ENCODE measurements around the gene KDM2B.
"Not testable (repeated sequence)": the region's sequence is repeated elsewhere in the genome, so short reads cannot be mapped to it uniquely, and the experiment has no call there.

Gene KDM2B

DNA sequence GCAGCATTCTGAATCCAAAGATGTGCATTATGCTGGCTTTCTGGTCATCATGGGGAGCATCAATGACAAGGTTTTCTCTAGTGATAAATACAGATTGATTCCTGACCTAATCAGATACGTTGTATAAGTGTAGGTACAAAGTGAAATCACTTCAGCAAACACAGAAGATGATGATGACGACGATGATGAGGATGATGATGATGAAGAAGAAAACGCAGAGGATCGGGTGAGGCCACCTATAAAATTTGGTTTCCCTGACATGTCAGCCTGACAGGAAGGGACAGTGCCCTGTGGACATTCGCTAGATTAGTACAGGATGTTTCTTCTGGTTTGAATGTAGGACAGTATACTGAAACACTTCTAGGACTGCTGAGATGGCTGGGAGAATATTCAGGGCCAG, 160.7 kb downstream of the KDM2B start:
- no peak for DNase-seq

GRCh38 chr12:121417847-121418246, 163.0 kb downstream of the KDM2B start:
- DNase-seq = no peak

GRCh38 chr12:121413917-121414316, 166.9 kb downstream of the KDM2B start:
- DNase-seq = no peak

- DNase-seq = no peak
Observed at GRCh38 chr12:121405211-121405610, 175.6 kb downstream of the KDM2B start.

DNA sequence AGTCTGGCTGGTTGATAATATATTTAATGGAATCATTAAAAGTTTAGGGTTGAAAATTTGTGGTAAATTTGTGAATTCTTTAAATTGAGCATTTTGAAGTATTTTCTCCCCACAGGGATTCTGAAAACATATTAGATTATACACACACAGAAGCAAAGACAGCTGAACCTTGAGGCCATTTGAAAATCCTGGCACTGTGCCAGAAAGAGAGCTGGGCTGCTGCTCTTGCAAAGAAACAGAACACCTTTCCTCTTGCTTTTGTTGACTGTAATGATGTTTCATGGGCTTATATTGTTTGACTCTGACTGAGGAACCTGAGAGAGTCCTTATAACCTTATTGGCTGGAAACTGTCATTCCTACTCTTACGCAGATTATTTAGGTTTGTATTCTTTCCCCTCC, 176.1 kb downstream of the KDM2B start:
- peak; percentile 38 for DNase-seq

GRCh38 chr12:121403721-121404120, 177.1 kb downstream of the KDM2B start:
- no peak for DNase-seq

- peak; percentile 20 for DNase-seq
Observed at GRCh38 chr12:121400332-121401139, 180.3 kb downstream of the KDM2B start.

DNA sequence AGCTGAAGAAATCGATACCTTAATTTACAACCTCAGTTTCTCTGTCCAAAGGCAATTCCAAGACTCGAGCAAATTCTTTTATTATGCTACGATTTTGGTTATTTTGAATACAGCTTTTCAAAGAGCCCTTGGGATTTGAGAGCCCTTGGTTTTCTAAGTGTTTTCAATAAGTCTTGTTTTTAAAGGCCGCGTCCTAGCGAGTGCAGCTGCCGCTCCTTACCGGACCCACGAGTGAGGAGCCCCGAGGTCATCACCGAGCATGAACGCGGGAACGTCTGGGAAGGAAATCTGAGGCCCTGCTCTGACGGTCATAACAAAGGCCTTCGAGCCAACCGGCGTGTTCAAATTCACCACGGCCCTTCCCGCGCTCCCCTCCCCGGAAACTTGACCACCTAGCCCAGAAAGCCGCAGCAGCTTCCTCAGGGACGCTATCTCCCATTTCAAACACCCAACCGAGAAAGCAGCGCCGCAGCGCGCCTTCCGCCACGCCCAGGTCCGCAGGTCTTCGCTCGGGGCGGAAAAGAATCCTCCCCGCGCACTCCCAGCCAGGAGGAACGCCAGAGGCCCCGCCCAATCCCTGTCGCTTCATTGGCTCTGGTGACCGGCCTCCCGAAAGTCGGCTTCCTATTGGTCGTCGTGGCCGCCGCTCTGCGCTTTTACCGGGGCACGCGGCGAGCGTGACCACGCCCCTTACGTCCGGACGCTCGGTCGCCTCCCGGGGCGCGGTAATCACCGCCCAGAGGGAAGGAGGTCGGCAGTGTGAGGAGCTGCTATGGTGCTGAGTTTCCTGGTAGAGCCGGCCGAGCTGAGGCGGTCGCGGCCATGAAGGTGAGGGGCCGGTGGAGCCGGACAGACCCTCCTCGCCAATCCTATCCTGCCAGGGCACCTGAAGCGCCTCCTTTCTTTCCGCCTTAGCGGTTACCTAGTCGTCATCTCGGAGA, 181.2 kb downstream of the KDM2B start, which contains the start of gene RNF34:
RNF34 (plus strand) TSS at position 728 of the 941 bp plus-strand sequence; CDS start at position 823, 95 bp downstream.
- peak; percentile 96 for DNase-seq

DNA sequence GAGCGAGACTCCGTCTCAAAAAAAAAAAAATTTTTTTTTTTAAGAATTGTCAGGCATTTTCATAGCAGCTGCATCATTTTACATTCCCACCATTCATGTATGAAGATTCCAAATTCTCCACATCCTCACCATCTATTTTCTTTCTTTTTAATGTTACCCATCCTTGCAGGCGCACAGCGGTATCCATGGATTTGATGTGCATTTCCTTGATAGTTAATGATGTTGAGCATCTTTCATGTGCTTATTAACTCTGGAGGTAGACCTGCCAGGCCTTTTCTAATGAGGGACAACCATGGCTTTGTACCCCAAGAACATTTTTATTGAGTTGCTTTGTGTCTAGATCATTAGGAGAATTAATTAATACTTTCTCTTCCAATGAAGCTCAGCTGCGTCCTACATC, 182.5 kb downstream of the KDM2B start:
- no peak for DNase-seq

GRCh38 chr12:121397521-121397920, 183.3 kb downstream of the KDM2B start:
- no peak for DNase-seq

DNA sequence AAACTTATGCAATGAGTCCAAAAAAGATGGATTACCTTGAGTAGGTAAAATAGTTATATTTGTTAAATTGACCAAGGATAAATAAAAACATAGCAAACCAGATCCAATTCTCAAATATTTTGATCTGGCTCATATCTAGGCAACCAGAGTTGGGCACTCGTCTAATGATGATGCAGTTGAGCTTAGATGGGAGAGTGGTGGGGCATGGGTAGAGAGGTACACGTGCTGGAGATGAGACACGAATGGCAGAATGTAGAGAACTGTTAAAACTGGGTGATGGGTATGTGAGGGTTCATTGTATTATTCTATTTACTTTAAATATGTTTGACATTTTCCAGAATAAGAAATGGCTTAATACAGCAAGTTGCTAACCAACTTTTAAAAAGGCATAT, 188.5 kb downstream of the KDM2B start:
- DNase-seq = no peak

GRCh38 chr12:121391619-121392324, 189.1 kb downstream of the KDM2B start:
- no peak for DNase-seq

DNA sequence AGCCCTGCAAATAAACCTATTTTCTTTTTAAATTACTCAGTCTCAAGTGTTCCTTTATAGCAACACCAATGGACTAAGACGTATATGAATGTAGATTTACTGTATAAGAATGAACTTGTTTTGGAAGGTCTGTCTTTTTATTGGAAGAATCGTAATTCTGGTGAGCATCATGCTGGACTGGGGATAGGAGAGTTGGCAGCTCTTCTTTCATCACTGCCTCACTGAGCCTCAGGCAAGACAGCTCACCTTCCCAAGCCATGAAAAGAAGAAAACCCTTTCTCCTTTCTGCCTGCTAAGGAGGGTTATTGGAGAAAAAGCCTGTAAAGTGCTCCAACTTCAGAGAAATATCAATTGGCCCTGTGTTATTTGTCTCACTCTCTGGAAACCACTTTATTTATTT, 190.0 kb downstream of the KDM2B start:
- DNase-seq = no peak

DNA sequence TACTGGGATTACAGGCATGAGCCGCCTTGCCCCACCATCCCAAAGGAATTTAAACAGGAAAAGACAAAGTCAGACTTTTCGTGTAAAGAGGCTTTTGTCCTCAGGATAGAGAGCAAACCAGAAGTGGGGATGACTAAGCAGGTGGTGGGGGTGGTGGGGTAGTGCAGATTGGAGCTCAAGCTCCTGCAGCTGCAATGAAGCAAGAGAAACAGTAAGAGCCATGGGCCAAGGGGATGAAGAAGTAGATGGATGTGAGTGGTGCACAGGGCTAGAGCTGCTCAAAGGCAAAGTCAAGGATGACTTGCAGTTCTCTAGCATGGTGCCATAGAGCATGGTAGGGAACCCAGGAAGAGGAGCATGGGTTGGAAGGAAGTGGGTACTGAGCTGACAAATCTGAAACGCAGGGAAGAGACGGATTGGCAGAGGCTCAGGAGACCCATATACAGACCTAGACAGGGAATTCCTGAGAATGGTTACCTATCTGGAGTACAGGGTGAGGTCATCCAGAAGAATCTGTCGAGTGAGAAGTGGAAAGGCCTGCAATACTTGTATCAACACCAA, 192.3 kb downstream of the KDM2B start:
- no peak for DNase-seq

- not testable (repeated sequence) for DNase-seq
Observed at GRCh38 chr12:121384891-121385290, 195.9 kb downstream of the KDM2B start.

DNA sequence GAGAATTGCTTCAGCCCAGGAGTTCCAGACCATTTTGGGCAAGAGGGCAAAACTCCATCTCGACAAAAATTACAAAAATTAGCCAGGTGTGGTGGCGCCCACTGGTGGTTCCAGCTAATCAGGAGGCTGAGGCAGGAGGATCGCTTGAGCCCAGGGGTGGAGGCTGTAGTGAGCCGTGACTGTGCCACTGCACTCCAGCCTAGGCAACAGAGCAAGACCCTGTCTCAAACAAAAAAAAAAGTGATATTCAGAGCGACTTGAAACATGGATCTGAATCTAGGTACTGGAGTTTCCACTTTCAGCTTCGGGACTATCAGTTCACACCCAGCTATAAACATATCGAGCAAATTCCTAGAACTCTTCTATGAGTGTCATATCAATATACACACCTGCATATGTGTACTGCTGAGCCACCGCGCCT, 197.2 kb downstream of the KDM2B start:
- DNase-seq = no peak

- DNase-seq = no peak
Observed at GRCh38 chr12:121379945-121380344, 200.9 kb downstream of the KDM2B start.

Measured in NCI-H1092 (cell line).